HEK293T (cell line): ENCODE results near the gene EXD2.

Experiments
- CTBP1 ChIP-seq: fragments of 450-650 bp; IDR thresholded peaks from 2 replicates; pipeline ENCODE4 v1.6.1; 2016; ENCODE audit warnings: borderline replicate concordance
- TARDBP ChIP-seq: fragments of 450-650 bp; IDR thresholded peaks from 2 replicates; pipeline ENCODE4 v1.6.1; 2016

DNA sequence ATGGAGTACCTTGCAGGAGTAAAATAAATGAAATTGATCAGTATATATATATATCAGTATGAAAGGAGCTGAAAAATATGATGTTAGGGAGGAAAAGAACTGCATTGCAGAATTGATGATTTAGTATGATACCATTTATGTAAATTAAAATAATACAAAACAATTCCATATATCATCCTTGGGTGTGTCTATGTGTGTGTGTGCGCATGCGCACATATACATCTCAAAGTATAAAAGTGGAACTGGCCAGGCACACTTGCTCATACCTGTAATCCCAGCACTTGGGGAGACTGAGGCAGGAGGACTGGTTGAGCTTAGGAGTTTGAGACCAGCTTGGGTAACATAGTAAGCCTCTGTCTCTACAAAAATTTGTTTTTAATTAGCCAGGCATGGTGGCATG is 84.0 kb downstream of the EXD2 start:
- TF ChIP-seq CTBP1 (no peak), TARDBP (no peak)
